GM12872 (cell line): ENCODE results near the gene PIGH.

Experiments used
- TF ChIP-seq, protein P1 (sequence below): IDR thresholded peaks from 3 replicates; pipeline ENCODE4 v1.5.1; 2011; ENCODE audit warnings: low read depth, mild to moderate bottlenecking, low read length, moderate library complexity; ENCODE audit not compliant: insufficient read depth

PIGH gene

DNA sequence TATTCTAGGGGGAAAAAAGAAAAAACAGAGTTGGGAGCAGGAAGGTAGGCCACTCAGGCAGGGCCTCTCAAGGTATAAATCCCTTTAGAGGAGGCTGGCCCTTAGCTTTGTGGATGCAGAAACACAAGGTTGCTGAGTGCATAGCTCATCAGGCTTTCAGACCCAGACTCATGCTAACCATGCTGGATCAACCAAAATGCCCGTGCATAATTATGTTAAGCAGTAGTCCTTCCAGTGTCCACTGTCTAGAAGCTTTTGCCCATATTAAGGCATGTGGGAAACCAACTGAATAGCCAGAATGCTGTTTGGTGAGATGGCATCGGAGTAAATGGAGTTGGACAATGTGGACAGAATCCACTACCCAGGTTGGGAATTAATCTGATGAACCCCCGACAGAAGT lies 38.6 kb upstream of the PIGH start:
- TF ChIP-seq, protein P1, sequence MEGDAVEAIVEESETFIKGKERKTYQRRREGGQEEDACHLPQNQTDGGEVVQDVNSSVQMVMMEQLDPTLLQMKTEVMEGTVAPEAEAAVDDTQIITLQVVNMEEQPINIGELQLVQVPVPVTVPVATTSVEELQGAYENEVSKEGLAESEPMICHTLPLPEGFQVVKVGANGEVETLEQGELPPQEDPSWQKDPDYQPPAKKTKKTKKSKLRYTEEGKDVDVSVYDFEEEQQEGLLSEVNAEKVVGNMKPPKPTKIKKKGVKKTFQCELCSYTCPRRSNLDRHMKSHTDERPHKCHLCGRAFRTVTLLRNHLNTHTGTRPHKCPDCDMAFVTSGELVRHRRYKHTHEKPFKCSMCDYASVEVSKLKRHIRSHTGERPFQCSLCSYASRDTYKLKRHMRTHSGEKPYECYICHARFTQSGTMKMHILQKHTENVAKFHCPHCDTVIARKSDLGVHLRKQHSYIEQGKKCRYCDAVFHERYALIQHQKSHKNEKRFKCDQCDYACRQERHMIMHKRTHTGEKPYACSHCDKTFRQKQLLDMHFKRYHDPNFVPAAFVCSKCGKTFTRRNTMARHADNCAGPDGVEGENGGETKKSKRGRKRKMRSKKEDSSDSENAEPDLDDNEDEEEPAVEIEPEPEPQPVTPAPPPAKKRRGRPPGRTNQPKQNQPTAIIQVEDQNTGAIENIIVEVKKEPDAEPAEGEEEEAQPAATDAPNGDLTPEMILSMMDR: no peak

DNA sequence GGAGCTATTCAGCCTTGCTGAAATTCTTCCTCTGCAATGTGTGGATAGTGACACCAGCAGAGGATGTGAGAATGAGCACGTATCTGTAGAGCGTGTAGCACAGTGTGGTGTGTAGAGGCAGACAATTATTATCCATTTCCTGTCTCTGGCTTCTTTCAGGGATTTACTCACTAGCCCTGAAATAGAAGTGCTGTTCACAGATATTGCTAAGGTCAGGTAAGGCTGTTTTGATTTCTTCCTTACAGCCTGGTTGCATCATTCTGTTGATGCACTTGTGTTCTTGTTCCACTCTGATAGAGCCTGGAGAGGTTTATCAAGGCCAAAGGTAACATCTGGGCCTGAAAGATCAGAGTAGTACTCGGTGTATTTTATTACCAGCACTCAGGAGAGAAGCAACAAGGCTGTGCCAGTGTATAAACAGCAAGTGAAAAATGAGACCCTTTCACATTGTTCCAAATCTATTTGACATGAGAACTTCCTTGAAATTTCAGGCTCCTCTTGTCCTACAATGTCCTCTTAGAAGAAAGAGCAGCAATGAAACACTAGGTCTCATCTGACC lies 36.4 kb upstream of the PIGH start:
- TF ChIP-seq, protein P1: no peak

DNA sequence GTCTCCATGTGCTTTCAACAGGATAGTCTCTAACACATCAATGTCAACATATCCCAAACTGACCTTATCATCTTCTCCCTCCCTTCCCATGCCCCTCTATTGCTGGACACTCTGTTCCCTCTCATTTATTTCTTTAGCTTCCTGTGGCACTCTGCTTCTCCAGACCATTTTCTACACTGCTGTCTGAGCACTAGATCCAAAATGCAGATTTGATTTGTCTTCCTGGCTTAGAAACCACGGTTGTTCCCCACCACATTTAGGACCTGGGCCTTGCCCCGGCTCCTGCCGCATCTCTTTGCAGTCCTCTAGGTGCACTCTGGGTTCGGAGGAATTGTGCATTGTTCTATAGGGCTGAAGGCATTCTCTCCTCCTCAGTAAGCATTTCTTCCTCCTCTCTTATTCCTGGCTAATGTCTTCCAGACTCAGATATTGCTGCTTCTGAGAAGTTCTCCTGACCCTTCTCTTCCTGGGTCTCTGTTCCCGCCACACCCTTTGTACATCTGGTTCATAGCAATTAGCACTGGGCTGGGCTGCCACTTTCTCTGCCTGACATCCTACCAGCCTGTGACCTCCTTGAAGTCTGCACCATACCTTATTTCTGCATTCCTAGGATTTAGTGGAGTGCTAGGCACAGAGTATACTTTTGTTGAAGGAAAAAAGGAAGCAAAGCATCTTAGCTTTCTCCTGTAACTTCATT lies 33.5 kb upstream of the PIGH start:
- TF ChIP-seq, protein P1: no peak

DNA sequence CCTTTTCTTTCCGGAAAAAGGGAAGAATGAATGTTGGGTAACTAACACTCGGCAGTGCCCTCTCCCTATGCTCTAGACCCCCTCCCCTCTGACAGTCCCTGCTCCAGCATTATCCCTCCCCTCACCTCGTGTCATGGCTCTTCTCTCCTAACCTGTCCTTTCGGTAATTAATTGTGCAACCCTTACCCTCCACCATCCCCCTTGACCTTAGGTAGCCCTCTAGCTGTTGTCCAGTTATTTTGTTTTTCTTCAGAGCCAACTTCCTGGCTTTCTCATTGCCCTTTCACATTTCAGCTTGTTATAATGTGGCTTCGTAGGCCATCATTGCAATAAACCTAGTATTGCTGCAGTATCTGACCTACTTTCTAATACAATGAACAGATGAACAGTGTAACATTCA lies 30.9 kb upstream of the PIGH start:
- TF ChIP-seq, protein P1: no peak

DNA sequence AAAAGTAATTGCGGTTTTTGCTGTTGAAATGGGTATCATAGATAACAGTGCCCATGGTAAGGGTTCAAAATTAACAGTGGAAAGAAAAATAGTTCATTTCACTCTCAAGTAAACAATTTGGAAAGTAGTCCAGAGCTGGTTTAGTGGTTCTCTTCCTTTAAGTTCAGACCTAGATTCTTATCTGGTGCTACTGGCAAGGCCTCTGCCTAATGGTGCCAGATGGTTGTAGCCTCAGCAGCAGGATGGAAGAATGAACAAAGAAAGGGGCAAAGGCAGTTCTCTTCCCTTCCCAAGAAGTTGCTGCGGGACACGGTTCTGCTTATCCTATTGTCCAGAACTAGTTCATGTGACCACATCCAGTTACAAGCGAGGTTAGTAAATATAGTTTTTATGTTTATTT lies 30.1 kb upstream of the PIGH start:
- TF ChIP-seq, protein P1: no peak

DNA sequence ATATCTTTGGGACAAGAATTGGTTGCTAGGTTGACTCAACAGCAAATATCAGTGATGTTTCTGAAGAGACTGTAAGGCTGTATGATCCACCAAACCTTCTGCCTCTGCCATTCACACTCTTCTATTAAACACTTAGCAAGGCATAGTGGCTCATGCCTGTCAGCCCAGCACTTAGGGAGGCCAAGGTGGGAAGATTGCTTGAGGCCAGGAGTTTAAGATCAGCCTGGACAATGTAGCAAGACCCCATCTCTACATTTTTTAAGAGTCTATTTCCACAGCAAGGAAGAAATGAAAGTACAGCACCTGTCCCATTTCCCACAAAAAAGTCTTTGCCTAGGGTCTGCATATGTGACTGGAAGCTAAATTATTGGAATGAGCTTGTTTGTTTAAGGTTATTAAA lies 27.5 kb upstream of the PIGH start:
- TF ChIP-seq, protein P1: no peak

DNA sequence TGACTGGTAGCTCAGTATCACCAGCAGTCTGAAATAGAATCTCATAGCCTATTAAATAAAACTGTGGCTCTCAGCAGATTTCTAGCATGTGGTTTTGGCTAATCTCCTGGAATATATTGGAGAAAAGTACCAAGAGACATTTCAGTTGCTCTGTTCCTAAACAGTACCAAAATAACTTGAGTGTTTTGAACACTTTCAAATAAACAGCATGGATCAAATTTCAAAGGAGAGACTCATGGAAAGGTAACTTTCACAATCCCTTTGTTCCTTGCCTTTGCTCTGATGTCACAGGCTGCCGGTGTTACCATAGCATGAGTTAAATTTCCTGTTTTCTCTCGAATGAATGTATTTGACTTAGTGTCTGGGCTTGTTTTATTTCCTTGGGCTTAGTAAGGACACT lies 23.0 kb upstream of the PIGH start:
- TF ChIP-seq, protein P1: no peak
